HG03354 (cell line): ENCODE measurements around the gene CDCP2.
"Not testable (repeated sequence)": the region's sequence is repeated elsewhere in the genome, so short reads cannot be mapped to it uniquely, and the experiment has no call there.

Experiments used
- ATAC-seq: cut with Tn5 transposase; IDR thresholded peaks from one replicate; pipeline ENCODE4 v1.9.1; 2021; ENCODE audit warnings: mild to moderate bottlenecking; ENCODE audit not compliant: unreplicated experiment, poor library complexity, severe bottlenecking

Gene CDCP2

DNA sequence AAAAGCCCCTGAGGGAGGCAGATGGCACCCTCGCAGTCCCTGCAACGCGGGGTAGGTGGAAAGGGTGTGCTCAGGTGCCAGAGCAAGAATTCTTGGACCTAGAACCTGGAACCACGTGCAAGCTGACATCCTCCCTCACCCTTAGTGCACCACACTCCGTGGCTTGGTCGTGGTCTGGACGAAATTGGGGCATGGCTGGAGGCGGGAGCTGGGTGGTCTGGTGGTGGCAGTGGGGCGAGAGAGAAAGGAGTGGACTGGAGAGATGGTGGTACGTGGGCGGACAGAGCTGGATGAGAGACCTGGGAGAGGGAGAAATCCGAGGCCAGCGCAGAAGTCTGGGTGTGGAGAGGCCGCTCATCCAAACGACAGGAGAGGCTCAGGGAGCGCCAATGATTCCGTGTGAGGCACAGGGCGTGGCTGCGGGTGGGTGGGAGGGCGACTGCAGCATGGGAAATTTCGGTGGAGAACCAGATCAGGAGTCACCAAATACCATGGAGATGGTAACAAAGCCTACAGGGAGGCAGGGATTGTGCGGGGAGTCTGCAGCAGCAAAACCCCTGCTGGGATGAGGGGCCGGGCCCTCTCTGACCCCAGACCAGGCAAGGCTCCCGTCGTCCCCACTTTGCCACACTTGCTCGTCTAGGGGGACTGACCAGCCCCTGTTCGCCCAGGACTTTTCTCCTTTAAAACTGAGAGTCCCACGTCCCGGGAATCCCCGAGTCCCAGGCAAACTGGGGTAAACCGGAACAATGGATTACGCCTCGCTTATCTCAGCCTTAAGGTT, 31.9 kb downstream of the CDCP2 start:
- ATAC-seq, result no peak

DNA sequence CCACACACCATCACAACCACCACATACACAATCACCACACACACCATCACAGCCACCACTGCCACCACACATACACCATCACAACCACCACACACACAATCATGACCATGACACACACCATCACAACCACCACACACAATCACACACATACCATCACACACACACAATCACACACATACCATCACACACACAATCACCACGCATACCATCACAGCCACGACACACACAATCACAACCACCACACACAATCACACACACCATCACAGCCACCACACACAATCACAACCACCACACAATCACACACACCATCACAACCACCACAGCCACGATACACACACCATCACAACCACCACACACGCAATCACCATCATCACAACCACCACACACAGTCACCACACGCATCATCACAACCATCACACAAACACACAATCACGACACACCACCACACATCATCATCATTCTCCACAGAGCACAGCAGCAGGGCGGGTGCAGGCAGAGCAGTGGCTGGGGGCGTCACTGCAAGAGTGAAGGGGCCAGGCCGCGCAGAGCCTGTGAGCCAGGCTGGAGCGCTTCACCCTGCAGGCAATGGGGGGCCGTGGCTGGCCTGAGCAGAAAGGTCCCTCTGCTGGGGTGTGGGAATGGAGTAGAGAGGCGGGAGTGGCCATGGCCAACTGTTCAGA, 32.6 kb downstream of the CDCP2 start:
- ATAC-seq, result no peak

- ATAC-seq, result no peak
These were observed 34.1 kb downstream of the CDCP2 start for GRCh38 chr1:54118704-54119103.

- ATAC-seq, result no peak
These were observed 34.8 kb downstream of the CDCP2 start for GRCh38 chr1:54117815-54118563.

DNA sequence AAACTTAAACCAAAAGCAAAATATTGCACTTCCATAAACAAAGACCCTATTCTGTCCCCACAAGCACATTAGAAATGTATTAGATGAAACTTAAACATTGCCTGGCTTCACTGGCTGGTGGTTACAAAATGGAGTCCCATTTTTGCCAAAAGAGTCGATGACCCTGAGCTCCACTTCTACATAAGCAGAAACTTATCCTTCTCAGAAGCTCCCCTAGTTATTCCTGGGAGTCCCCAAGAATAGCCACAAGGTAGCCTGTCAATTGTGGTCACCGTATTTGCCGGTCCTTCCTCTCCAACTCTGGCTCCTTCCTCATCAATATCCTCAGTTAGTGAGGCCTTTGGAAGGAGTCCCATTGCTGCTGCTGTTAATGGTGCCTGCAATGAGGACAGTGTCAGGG, 37.3 kb downstream of the CDCP2 start:
- no peak for ATAC-seq

DNA sequence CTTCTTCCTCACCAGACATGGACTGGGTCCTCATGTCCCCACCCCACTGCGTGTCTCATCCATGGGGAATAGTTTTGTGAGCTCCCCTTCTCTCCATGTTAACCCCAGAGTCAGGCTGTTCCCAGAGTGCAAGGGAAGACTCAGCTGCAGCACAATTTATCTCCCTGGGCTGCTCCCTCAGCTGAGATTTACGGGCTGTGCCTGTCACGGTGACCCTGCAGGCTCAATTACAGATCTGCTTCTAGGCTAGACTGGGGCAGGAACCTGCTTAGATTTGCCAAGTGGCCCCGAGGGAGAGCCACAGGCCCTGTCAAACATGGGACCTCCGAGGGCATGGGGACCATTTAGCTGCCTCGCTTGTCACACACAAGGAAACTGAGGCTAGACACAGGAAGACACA, 37.8 kb downstream of the CDCP2 start:
- no peak for ATAC-seq

GRCh38 chr1:54114001-54114400, 38.8 kb downstream of the CDCP2 start:
- no peak for ATAC-seq

DNA sequence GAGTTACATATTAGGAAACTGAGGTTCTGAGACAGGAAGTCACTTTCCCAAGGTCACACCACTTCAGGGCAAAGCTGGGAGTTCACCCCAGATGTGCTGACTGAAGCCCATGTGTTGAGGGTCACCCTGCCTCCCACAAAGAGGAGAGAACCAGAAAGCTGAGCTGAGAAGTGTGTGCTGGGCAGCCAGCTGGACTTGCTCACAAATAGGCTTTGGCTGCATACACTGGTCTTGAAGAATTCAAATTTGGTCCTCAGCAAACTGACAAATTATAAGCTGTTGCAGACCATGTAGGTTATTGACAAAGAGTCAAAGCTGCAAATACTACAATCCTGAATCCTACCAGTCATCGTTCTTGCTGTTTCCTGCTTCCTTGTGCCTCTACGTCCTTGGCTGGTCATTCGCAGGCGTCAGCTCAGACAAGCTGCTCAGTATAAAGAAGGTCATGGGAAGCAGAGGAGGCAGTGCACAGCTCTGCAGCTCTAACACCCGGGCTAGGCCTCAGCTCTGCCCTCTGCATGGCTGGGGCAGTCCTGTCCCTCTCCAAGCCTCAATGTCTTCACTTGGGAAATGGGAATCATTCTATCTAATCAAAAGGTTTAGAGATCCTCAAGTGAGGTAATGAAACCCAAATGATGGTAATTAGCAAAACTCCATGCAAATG, 40.0 kb downstream of the CDCP2 start:
- no peak for ATAC-seq

DNA sequence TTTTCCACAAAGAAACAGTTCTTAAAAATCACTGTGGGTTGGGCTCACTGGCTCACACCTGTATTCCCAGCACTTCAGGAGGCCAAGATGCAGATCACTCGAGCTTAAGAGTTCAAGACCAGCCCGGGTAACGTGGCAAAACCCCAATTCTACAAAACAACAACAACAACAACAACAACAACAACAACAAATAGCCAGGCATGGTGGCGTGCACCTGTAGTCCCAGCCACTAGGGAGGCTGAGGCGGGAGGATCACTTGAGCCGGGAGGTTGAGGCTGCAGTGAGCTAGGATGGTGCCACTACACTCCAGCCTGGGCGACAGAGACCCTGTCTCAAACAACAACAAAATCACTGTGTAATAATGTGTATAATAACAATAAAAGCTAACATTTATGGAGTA, 40.8 kb downstream of the CDCP2 start:
- ATAC-seq, result no peak

DNA sequence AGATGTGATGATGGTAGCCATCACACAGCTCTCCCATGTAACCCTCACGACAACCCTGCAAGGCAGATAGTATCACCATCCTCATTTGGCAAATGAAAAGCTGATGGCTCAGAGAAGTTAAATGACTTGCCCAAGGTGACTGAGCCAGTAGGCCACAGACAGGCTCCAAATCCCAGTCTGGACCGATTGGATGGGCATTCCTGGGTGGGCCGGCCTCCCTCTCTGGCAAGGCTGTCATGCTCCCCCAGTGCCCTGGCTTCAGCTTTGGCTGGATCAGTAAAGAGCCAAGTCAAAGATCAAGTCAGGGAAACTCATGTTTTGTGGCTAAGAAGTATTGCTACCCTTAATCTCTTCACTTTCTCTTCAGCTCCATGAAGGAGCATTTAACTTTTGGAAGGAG, 41.2 kb downstream of the CDCP2 start:
- ATAC-seq, result no peak

GRCh38 chr1:54110996-54111395, 41.8 kb downstream of the CDCP2 start:
- ATAC-seq, result no peak

- ATAC-seq, result no peak
These were observed 43.4 kb downstream of the CDCP2 start for GRCh38 chr1:54109129-54110090.

GRCh38 chr1:54108156-54108555, 44.6 kb downstream of the CDCP2 start:
- no peak for ATAC-seq

DNA sequence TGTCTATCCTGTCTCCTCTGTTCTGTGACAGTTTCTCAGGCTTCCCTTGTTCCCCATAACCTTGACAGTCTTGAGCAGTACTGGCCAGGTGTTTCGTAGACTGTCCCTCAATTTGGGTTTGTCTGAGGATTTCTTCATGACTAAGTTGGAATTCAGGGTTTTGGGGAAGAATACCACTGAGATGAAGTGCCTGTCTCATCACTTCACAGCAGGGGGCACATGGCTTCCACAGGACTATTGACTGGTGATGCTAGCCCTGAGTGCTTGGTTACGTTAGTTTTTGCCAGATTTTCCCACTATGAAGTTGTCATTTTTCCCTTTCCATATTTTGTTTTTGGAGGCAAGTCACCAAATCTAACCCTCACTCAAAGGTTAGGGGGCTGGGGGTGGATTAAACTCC, 45.7 kb downstream of the CDCP2 start:
- no peak for ATAC-seq

GRCh38 chr1:54105736-54106269, 47.0 kb downstream of the CDCP2 start:
- no peak for ATAC-seq

DNA sequence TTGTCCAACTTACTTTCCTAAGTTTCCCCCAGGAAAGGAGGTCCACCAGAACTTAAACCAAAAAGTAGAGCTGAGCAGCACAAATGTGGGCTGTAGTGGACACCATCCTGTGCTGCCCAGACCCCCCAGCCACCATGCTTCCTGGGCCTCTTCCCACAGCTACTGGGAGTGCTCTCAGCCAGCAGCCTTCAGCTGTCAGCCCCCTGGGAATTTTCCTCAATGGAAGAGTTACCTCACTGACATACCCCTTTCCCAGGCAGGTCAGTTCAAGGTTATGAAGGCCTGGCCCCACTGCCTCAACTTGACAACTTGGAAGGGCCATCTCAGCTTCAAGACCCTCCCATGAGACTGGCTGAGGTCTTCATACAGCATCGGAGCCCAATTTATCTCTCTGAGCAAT, 47.7 kb downstream of the CDCP2 start:
- ATAC-seq, result no peak

DNA sequence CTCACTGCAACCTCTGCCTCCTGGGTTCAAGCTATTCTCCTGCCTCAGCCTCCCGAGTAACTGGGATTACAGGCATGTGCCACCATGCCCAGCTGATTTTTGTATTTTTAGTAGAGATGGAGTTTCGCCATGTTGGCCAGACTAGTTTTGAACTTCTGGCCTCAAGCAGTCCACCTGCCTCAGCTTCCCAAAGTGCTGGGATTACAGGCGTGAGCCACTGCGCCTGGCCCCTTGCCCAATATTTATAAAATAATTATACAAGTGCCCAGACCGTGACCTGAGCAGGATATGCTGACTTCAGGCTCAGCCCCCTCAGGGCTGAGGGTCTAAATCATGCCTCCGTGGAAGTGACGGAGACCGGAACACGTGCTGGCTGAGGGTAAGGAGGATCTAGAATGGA, 48.2 kb downstream of the CDCP2 start:
- not testable (repeated sequence) for ATAC-seq

DNA sequence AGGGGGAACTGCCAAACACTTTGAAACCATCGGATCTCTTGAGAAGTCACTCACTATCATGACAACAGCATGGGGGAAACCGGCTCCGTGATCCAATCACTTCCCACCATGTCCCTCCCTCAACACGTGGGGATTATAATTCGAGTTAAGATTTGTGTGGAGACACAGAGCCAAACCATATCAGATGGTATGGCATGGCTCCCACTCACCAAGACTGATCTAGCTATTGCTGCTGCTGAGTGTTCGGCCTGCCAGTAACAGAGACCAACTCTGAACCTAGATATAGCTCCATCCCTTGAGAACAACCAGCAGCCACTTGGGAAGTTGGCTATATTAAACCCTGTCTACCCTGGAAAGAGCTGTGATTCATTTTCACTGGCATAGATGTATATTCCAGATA, 49.4 kb downstream of the CDCP2 start:
- no peak for ATAC-seq

DNA sequence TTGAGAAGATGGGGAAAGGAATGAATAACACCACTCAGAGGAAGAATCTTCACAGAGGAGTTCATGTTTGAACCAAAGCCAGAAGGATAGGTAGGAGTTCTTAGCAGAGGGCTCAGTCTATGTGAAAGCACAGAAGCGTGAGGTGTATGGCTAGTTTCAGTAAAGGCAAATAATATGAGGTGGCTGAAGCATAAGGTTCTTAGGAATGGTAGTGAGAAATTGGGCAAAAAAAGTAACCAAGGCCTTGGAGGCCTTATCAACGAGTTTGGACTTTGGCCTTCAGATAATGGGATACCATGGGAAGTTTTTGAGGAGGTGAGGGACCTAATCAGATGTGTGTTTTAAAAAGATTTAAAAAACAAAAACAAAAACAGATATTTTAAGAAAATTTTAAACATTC, 52.3 kb downstream of the CDCP2 start:
- no peak for ATAC-seq
